ENCODE results near the gene ZBTB7C. TPM values are rescaled to one million over a fixed set of nuclear protein-coding genes. Genes with fewer than 3 reads are reported as not detected.

ZBTB7C gene
- total and polyA plus RNA-seq, 4 donors, result 0.19 to 1.1 (median 0.45) TPM

GRCh38 chr18:48074929-48075706 is 334.1 kb downstream of the ZBTB7C start:
- Histone ChIP-seq H3K27ac (ENCODE audit: low read depth in 1 of 2, low read length in 2 of 2) (no peak overlapping the region), H3K27me3 (ENCODE audit: control insufficient read depth in 4 of 4, insufficient read depth in 4 of 4, low read length in 3 of 4) (no peaks in the 10 kb centered on the region), H3K36me3 (ENCODE audit: control insufficient read depth in 4 of 4, insufficient read depth in 3 of 4, low read depth in 1 of 4, low read length in 3 of 4) (no peaks in the 10 kb centered on the region), H3K9me3 (ENCODE audit: control insufficient read depth in 4 of 4, low read length in 3 of 4) (no peaks in the 10 kb centered on the region), H3K4me3 (ENCODE audit: low read depth in 1 of 3, low read length in 3 of 3) (no peak overlapping the region), H3K9ac (ENCODE audit: low read depth in 1 of 2, low read length in 2 of 2) (no peak overlapping the region), H3K4me1 (ENCODE audit: control insufficient read depth in 4 of 4, insufficient read depth in 4 of 4, low read length in 3 of 4) (no peaks in the 10 kb centered on the region)
- no peak for DNase-seq (ENCODE audit: low spot score)
- TF ChIP-seq RAD21 (IDR thresholded peaks at IDR 0.05) (no peak), HNF4A (conservative IDR thresholded peaks at IDR 0.05) (no peak), ZBTB33 (IDR thresholded peaks at IDR 0.05) (no peak), NR2F2 (IDR thresholded peaks at IDR 0.05) (no peak), ATF3 (IDR thresholded peaks at IDR 0.05) (no peak), FOXA1 (IDR thresholded peaks at IDR 0.05) (no peak), EGR1 (IDR thresholded peaks at IDR 0.05; ENCODE audit: low read depth in 2 of 2) (no peak), REST (IDR thresholded peaks at IDR 0.05) (no peak), HNF4G (IDR thresholded peaks at IDR 0.05) (no peak), TAF1 (conservative IDR thresholded peaks at IDR 0.05) (no peak), YY1 (IDR thresholded peaks at IDR 0.05) (no peak), SP1 (IDR thresholded peaks at IDR 0.05) (no peak), FOXA2 (IDR thresholded peaks at IDR 0.05) (no peak), GABPA (IDR thresholded peaks at IDR 0.05 in 1 of 2, conservative IDR thresholded peaks at IDR 0.05 in 1 of 2) (no peak), JUND (IDR thresholded peaks at IDR 0.05) (no peak), RXRA (IDR thresholded peaks at IDR 0.05) (no peak), CTCF (IDR thresholded peaks at IDR 0.05; ENCODE audit: low read depth, low read length, missing input control) (no peak), MAX (IDR thresholded peaks at IDR 0.05) (no peak)
- WGBS, result 89% methylated on average over 7 of the region's 7 CpGs

Data from liver (tissue), 9 donors.